BJ (cell line): Measurements from ENCODE around the gene ZFYVE28. TPM values are rescaled to one million over a fixed set of nuclear protein-coding genes. Genes with fewer than 3 reads are reported as not detected.

Experiments used
- CTCF ChIA-PET: fragments of 350-600 bp; formaldehyde crosslinking; extraction: SDS; loops from one replicate; lab custom pipeline; 2021; ENCODE audit warnings: antibody characterized with exemption, inconsistent platforms; lab: Yijun Ruan, JAX
- POLR2A ChIA-PET: fragments of 300-600 bp; sonication (Branson Sonifier 250); formaldehyde crosslinking; extraction: SDS; loops from one replicate; lab custom pipeline; 2021; ENCODE audit warnings: antibody characterized with exemption; lab: Charles Lee
- DNase-seq: peaks from one replicate; pipeline ENCODE4 v3.0.0-alpha.2; 2011; ENCODE audit warnings: low read depth
- H3K27me3 ChIP-seq: 2 replicates; pipeline ENCODE4 v1.6.0; 2011; ENCODE audit warnings: low read length; ENCODE audit not compliant: control insufficient read depth, insufficient read depth
- H3K36me3 ChIP-seq: 2 replicates; pipeline ENCODE4 v1.5.1; 2011; ENCODE audit warnings: low read length; ENCODE audit not compliant: control insufficient read depth, insufficient read depth
- H3K4me3 ChIP-seq: 2 replicates; pipeline ENCODE4 v1.5.1; 2011; ENCODE audit warnings: low read depth, mild to moderate bottlenecking, control low read depth, low read length
- polyA plus RNA-seq: library from polyadenylated mRNA; depleted of rRNA; stranded (reverse); fragments of >200 nt; gene quantifications from 2 replicates; pipeline ENCODE4 v1.2.3, GENCODE V29; 2011
- TF ChIP-seq, protein P1 (sequence below): IDR thresholded peaks from 2 replicates; pipeline ENCODE4 v1.5.1; 2011; ENCODE audit warnings: low read depth, mild to moderate bottlenecking, control low read depth, inconsistent platforms, low read length, moderate library complexity; ENCODE audit not compliant: insufficient read depth

Gene ZFYVE28
- polyA plus RNA-seq, 1 experiment, result 4.4 TPM

DNA sequence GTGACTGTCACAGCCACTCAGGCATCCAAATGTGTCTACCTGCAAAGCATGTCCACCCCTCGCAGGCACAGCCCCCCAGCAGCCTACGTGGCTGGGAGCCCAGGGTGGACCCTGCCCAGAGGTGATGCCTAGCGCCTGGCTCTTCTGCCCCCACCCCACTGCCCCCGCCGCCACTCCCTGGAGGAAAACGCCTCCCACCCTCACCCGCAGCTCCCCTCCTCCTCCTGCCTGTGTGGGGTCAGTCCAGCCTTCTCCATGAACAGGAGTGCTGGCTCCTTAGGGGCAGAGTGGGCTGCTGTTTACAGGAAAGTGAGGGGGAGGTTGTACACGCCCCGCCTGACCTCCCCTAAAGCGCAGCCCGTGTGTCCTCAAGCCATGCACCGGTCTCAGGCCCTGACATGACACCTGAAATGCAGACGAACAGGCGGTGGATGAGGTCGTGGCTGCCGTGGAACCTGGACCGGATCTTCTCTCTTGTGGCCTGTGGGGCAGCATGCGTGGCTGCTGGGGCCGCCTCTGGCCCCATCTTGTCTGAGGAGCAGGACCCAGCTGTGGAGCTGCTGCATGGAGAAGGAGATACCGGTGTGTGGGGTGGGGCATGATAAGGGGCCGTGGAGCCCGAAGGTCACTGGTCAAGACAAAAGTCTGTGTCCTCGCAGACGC, 144.7 kb downstream of the ZFYVE28 start:
- no peaks in the 10 kb centered on the region for H3K36me3 ChIP-seq
- H3K4me3 ChIP-seq, result no peak overlapping the region
- ChIA-PET CTCF (interaction anchor here (0.7 kb wide), 1 partner anchor 80 kb away, joined by 3 read pairs; no protein-coding TSS in a partner anchor), POLR2A (no interaction called here)
- TF ChIP-seq, protein P1, sequence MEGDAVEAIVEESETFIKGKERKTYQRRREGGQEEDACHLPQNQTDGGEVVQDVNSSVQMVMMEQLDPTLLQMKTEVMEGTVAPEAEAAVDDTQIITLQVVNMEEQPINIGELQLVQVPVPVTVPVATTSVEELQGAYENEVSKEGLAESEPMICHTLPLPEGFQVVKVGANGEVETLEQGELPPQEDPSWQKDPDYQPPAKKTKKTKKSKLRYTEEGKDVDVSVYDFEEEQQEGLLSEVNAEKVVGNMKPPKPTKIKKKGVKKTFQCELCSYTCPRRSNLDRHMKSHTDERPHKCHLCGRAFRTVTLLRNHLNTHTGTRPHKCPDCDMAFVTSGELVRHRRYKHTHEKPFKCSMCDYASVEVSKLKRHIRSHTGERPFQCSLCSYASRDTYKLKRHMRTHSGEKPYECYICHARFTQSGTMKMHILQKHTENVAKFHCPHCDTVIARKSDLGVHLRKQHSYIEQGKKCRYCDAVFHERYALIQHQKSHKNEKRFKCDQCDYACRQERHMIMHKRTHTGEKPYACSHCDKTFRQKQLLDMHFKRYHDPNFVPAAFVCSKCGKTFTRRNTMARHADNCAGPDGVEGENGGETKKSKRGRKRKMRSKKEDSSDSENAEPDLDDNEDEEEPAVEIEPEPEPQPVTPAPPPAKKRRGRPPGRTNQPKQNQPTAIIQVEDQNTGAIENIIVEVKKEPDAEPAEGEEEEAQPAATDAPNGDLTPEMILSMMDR, result no peak
- no peak for DNase-seq
- H3K27me3 ChIP-seq, result no peaks in the 10 kb centered on the region

DNA sequence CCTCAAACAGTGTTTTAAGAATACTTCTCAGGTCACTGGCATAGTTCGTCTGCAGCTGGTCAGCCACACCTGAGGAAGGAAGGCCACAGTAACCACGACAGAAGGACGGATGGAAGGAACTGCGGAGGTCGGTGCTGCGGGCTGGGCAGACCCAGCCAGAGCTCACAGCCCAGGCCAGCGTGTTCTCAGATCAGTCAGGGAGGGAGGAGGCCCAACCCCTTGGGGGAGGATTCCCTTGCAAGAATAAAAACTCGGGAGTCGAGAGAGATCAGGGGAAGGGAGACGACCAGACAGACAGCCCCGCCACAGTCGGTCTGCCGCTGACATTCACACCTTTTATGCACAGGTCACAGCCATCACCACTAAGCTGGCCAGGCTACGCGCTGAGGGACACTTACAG, 145.2 kb downstream of the ZFYVE28 start:
- no peaks in the 10 kb centered on the region for H3K27me3 ChIP-seq
- POLR2A ChIA-PET, result no interaction called here
- no peaks in the 10 kb centered on the region for H3K36me3 ChIP-seq
- H3K4me3 ChIP-seq, result no peak overlapping the region
- CTCF ChIA-PET, result no interaction called here
- TF ChIP-seq, protein P1, result no peak
- no peak for DNase-seq

DNA sequence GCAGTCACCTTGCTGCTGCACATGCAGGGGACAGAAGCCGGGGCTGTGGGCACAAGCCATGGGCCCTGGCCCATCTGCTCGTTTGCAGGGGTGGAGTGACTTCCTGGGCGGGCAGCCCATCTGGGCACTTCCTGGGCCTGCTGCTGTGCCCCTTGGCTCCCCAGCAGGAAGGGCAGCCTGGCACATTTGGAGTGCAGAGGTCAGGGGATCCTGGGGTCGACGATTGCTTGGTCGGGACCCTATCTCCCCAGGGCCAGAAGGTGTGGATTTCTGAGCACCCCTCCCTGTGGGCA, 145.7 kb downstream of the ZFYVE28 start:
- H3K27me3 ChIP-seq, result no peaks in the 10 kb centered on the region
- CTCF ChIA-PET, result no interaction called here
- TF ChIP-seq, protein P1, result no peak
- no peak overlapping the region for H3K4me3 ChIP-seq
- POLR2A ChIA-PET, result no interaction called here
- H3K36me3 ChIP-seq, result no peaks in the 10 kb centered on the region
- DNase-seq, result no peak

DNA sequence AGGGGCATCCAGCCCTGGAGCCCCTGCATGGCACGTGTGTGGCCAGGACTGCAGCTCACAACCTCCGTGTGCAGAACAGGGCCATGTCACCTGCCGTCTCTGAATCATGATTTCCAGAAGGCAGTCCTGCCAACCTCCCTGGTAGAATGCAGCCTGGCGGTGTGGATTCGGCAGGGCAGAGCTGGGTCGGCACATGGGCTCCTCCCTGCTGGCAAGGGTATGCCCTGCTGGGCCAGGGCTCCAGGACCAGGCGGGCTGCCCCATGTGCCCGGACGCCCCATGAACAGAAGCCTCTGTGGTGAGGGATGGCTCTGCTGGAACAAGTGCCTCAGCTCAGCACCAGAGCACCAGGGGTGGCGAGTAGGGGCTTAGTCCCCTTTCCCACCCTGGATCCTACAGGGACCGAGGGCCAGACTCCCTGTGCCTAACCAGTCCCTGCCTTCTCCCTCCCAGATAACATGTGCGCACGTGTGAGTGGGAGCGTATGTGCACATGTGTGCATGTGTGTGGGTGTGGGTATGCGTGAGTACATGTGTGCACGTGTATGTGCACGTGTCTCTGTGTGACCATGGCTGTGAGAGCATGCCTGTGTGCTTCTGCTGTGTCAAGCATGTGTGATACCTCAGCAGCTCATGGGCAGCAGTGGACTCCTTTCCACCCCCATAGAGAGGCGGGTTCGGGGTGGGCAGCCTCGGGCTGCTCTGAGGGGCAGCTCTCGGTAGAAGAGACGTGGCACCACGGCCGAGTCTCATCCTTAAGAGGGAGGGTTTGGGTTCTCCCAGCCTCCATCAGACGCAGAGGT, 146.2 kb downstream of the ZFYVE28 start:
- POLR2A ChIA-PET, result no interaction called here
- Histone ChIP-seq H3K36me3 (no peaks in the 10 kb centered on the region), H3K4me3 (no peak overlapping the region), H3K27me3 (no peaks in the 10 kb centered on the region)
- CTCF ChIA-PET, result no interaction called here
- TF ChIP-seq, protein P1, result no peak
- no peak for DNase-seq

DNA sequence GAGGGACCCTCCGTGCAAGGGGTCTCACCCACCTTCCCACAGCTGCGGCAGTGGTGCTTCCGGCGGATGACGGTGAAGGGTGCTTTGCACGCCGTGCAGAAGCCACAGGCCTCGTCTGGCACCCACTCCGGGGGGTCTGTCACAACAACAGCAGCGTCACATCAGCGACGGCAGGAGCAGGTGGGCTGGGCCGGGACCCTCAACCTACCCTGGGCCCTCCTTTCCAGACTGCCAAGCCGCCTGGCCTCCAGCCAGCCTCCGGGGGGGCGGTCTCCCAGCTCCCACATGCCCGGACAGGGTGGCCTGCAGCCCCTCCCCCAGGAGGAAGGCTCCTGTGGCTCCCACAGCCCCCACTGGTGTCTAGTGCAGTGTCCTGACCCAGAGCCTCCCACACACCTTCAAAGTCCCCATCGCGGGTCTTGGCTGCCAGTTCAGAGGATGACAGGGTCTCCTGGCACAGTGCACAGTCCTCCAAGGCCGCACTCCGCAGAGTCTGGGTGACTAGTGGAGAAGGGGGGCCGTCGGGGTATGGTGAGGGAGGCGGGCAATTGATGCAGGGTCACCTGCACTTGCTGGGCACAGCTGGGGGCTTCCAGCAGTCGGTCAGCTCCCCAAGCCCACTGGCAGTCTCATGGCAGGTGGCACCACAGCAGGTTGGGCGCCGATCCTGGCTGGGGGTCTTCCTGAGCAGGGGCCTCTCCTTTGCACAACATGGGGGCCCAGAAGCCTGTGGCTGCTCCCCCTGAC, 147.0 kb downstream of the ZFYVE28 start:
- DNase-seq, result no peak
- ChIA-PET CTCF (no interaction called here), POLR2A (no interaction called here)
- Histone ChIP-seq H3K4me3 (no peak overlapping the region), H3K27me3 (no peaks in the 10 kb centered on the region), H3K36me3 (no peaks in the 10 kb centered on the region)
- TF ChIP-seq, protein P1, result no peak
